H9 (cell line): ENCODE results near the gene WNK3. TPM values are rescaled to one million over a fixed set of nuclear protein-coding genes. Genes with fewer than 3 reads are reported as not detected.

ENCODE experiments used
- DNase-seq: peaks from one replicate; pipeline ENCODE4 v3.0.0-alpha.2; 2017
- H2AFZ ChIP-seq: one replicate; pipeline ENCODE4 v1.6.1; 2013; ENCODE audit warnings: mild to moderate bottlenecking, low read length, control low read depth, moderate library complexity
- H2AK5ac ChIP-seq: 2 replicates; pipeline ENCODE4 v1.6.1; 2013; ENCODE audit warnings: low read length, control low read depth, mixed read lengths; ENCODE audit not compliant: insufficient read length
- H2BK120ac ChIP-seq: one replicate; pipeline ENCODE4 v1.6.1; 2013; ENCODE audit warnings: low read depth, mild to moderate bottlenecking, low read length, control low read depth, inconsistent platforms; ENCODE audit not compliant: poor library complexity, severe bottlenecking
- H2BK12ac ChIP-seq: 2 replicates; pipeline ENCODE4 v1.6.1; 2013; ENCODE audit warnings: low read length, control low read depth, mixed read lengths, low read depth; ENCODE audit not compliant: insufficient read length
- H2BK15ac ChIP-seq: 2 replicates; pipeline ENCODE4 v1.6.1; 2013; ENCODE audit warnings: low read depth, low read length, control low read depth
- H2BK20ac ChIP-seq: one replicate; pipeline ENCODE4 v1.6.1; 2013; ENCODE audit warnings: low read depth, mild to moderate bottlenecking, low read length, control low read depth, inconsistent platforms; ENCODE audit not compliant: poor library complexity, severe bottlenecking
- H2BK5ac ChIP-seq: 2 replicates; pipeline ENCODE4 v1.6.1; 2013; ENCODE audit warnings: low read length, control low read depth, mixed read lengths; ENCODE audit not compliant: insufficient read length
- H3K14ac ChIP-seq: 2 replicates; pipeline ENCODE4 v1.6.1; 2013; ENCODE audit warnings: low read length, control low read depth; ENCODE audit not compliant: insufficient read depth
- H3K18ac ChIP-seq: 2 replicates; pipeline ENCODE4 v1.6.1; 2013; ENCODE audit warnings: low read depth, mild to moderate bottlenecking, mixed read lengths, low read length, control low read depth; ENCODE audit not compliant: insufficient read length
- H3K23ac ChIP-seq: 2 replicates; pipeline ENCODE4 v1.6.1; 2013; ENCODE audit warnings: low read length, control low read depth, mixed read lengths, low read depth; ENCODE audit not compliant: insufficient read length
- H3K23me2 ChIP-seq: 2 replicates; pipeline ENCODE4 v1.6.1; 2013; ENCODE audit warnings: low read depth, mild to moderate bottlenecking, mixed read lengths, low read length, control low read depth; ENCODE audit not compliant: insufficient read length, poor library complexity, severe bottlenecking
- H3K27ac ChIP-seq: 2 replicates; pipeline ENCODE4 v1.5.1; 2013; ENCODE audit warnings: low read length, control low read depth, mixed read lengths, low read depth; ENCODE audit not compliant: insufficient read length
- H3K27me3 ChIP-seq: 2 replicates; pipeline ENCODE4 v1.6.1; 2013; ENCODE audit warnings: low read length, control low read depth, inconsistent platforms; ENCODE audit not compliant: insufficient read depth
- H3K4ac ChIP-seq: 2 replicates; pipeline ENCODE4 v1.6.1; 2013; ENCODE audit warnings: low read depth, mild to moderate bottlenecking, control low read depth, inconsistent platforms, low read length, moderate library complexity
- H3K4me1 ChIP-seq: 2 replicates; pipeline ENCODE4 v1.6.1; 2013; ENCODE audit warnings: low read length, control low read depth, inconsistent platforms; ENCODE audit not compliant: insufficient read depth
- H3K4me2 ChIP-seq: 2 replicates; pipeline ENCODE4 v1.6.1; 2013; ENCODE audit warnings: low read length, control low read depth, mixed read lengths; ENCODE audit not compliant: insufficient read length, insufficient read depth
- H3K56ac ChIP-seq: 2 replicates; pipeline ENCODE4 v1.6.1; 2013; ENCODE audit warnings: low read depth, mild to moderate bottlenecking, mixed read lengths, low read length, control low read depth; ENCODE audit not compliant: insufficient read length
- H3K79me1 ChIP-seq: 2 replicates; pipeline ENCODE4 v1.6.1; 2013; ENCODE audit warnings: low read depth, mild to moderate bottlenecking, moderate library complexity, low read length, control low read depth, inconsistent platforms; ENCODE audit not compliant: insufficient read depth, poor library complexity, severe bottlenecking
- H3K79me2 ChIP-seq: 2 replicates; pipeline ENCODE4 v1.6.1; 2013; ENCODE audit warnings: low read length, control low read depth, inconsistent platforms; ENCODE audit not compliant: insufficient read depth
- H3K9ac ChIP-seq: 2 replicates; pipeline ENCODE4 v1.6.1; 2013; ENCODE audit warnings: low read length, control low read depth, mixed read lengths; ENCODE audit not compliant: insufficient read length; ENCODE audit errors: extremely low read depth
- H3K9me3 ChIP-seq: one replicate; pipeline ENCODE4 v1.6.1; 2013; ENCODE audit warnings: low read depth, low read length, inconsistent platforms; ENCODE audit not compliant: control insufficient read depth
- H3T11ph ChIP-seq: one replicate; pipeline ENCODE4 v1.6.1; 2013; ENCODE audit warnings: mild to moderate bottlenecking, low read length, control low read depth, inconsistent platforms
- H4K20me1 ChIP-seq: one replicate; pipeline ENCODE4 v1.6.1; 2013; ENCODE audit not compliant: control insufficient read depth, insufficient read length, insufficient read depth
- H4K5ac ChIP-seq: 2 replicates; pipeline ENCODE4 v1.6.1; 2013; ENCODE audit warnings: low read depth, mild to moderate bottlenecking, mixed read lengths, low read length, control low read depth; ENCODE audit not compliant: insufficient read length
- H4K8ac ChIP-seq: replicated peaks from 2 replicates; pipeline ENCODE4 v1.6.1; 2013; ENCODE audit warnings: low read length, control low read depth, mixed read lengths, low read depth; ENCODE audit not compliant: insufficient read length
- H4K91ac ChIP-seq: 2 replicates; pipeline ENCODE4 v1.6.1; 2013; ENCODE audit warnings: low read depth, mild to moderate bottlenecking, moderate library complexity, mixed read lengths, low read length, control low read depth; ENCODE audit not compliant: insufficient read length
- H3K27ac Mint-ChIP-seq, 3 experiments: 2 replicates in 2 of 3; 3 replicates in 1 of 3; pipeline ENCODE4 v1.8.0; 2020 to 2021; ENCODE audit warnings: mixed read lengths in 3 of 3, mild to moderate bottlenecking in 1 of 3, moderate library complexity in 1 of 3
- H3K27me3 Mint-ChIP-seq: 2 replicates; pipeline ENCODE4 v1.8.0; 2021; ENCODE audit warnings: low read depth, mild to moderate bottlenecking, moderate library complexity, mixed read lengths
- H3K36me3 Mint-ChIP-seq, 3 experiments: 2 replicates in 2 of 3; 3 replicates in 1 of 3; pipeline ENCODE4 v1.8.0; 2020 to 2021; ENCODE audit warnings: low read depth in 3 of 3, mixed read lengths in 3 of 3; ENCODE audit not compliant: insufficient read depth in 1 of 3
- H3K4me1 Mint-ChIP-seq, 2 experiments: 2 replicates each; pipeline ENCODE4 v1.8.0; 2020; ENCODE audit warnings: mixed read lengths in 2 of 2
- H3K4me3 Mint-ChIP-seq, 2 experiments: 2 replicates in 1 of 2; 3 replicates in 1 of 2; pipeline ENCODE4 v1.8.0; 2020 to 2021; ENCODE audit warnings: mild to moderate bottlenecking in 2 of 2, mixed read lengths in 2 of 2, moderate library complexity in 1 of 2
- H3K9me3 Mint-ChIP-seq, 2 experiments: 2 replicates in 1 of 2; 3 replicates in 1 of 2; pipeline ENCODE4 v1.8.0; 2020; ENCODE audit warnings: mild to moderate bottlenecking in 2 of 2, mixed read lengths in 2 of 2, moderate library complexity in 1 of 2
- WGBS: extraction: QIAGEN DNeasy Blood & Tissue Kit; methylation state at CpG from one replicate; pipeline ENCODE4 v1.1.7; 2013; ENCODE audit warnings: missing lambda C conversion rate, low lambda C conversion rate, mixed read lengths; ENCODE audit not compliant: insufficient read length; ENCODE audit errors: extremely low coverage; 5-methylcytosine and 5-hydroxymethylcytosine counted together
- total RNA-seq: library from RNA; stranded (reverse); gene quantifications from 2 replicates; pipeline ENCODE4 v1.2.1, GENCODE V29; 2021
- TF ChIP-seq, protein P1 (sequence below): fragments of 200-600 bp; sonication (generic); conservative IDR thresholded peaks from 3 replicates; pipeline ENCODE4 v1.8.0; 2021; ENCODE audit warnings: antibody characterized with exemption, mild to moderate bottlenecking

WNK3 gene
- total RNA-seq, 1 experiment from 2014 or later = 22.8 TPM

DNA sequence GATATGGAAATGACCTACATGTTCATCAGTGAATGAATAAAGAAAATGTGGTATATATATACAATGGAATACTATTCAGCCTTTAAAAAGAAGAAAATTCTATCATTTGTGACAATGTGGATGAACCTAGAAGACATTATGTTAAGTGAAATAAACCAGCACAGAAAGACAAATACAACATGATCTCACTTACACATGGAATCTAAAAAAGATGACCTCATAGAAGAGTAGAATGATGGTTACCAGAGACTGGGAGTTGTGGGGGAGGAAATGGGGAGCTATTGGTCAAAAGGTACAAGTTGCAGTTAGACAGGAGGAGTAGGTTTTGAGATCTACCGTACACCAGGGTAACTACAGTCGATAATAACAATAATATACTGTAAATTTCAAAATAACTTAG lies 51.5 kb downstream of the WNK3 start:
- H3K9ac ChIP-seq = no peak overlapping the region
- no peaks in the 10 kb centered on the region for H3K79me1 ChIP-seq
- Mint-ChIP-seq H3K4me1 (no peaks in the 10 kb centered on the region), H3K27me3 (no peaks in the 10 kb centered on the region), H3K9me3 (peaks cover 33 to 37% of the 10 kb centered on the region in 2 experiments), H3K36me3 (peaks cover 11 to 34% (median 16%) of the 10 kb centered on the region in 3 experiments), H3K4me3 (no peak overlapping the region), H3K27ac (no peak overlapping the region)
- no peak overlapping the region for H3K18ac ChIP-seq
- no peak overlapping the region for H3T11ph ChIP-seq
- H3K4ac ChIP-seq = no peak overlapping the region
- TF ChIP-seq, protein P1, sequence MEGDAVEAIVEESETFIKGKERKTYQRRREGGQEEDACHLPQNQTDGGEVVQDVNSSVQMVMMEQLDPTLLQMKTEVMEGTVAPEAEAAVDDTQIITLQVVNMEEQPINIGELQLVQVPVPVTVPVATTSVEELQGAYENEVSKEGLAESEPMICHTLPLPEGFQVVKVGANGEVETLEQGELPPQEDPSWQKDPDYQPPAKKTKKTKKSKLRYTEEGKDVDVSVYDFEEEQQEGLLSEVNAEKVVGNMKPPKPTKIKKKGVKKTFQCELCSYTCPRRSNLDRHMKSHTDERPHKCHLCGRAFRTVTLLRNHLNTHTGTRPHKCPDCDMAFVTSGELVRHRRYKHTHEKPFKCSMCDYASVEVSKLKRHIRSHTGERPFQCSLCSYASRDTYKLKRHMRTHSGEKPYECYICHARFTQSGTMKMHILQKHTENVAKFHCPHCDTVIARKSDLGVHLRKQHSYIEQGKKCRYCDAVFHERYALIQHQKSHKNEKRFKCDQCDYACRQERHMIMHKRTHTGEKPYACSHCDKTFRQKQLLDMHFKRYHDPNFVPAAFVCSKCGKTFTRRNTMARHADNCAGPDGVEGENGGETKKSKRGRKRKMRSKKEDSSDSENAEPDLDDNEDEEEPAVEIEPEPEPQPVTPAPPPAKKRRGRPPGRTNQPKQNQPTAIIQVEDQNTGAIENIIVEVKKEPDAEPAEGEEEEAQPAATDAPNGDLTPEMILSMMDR = no peak
- no peak for DNase-seq
- no peak overlapping the region for H4K5ac ChIP-seq
- H2BK12ac ChIP-seq = no peak overlapping the region
- no peaks in the 10 kb centered on the region for H3K23me2 ChIP-seq
- no peaks in the 10 kb centered on the region for H3K9me3 ChIP-seq
- H2AFZ ChIP-seq = no peak overlapping the region
- no peak overlapping the region for H2BK20ac ChIP-seq
- H3K27me3 ChIP-seq = no peaks in the 10 kb centered on the region
- no CpG with 5 or more reads among the region's 2 CpGs for WGBS
- H2BK5ac ChIP-seq = no peak overlapping the region
- H3K27ac ChIP-seq = no peak overlapping the region
- H3K56ac ChIP-seq = no peak overlapping the region
- no peak overlapping the region for H3K23ac ChIP-seq
- no peak overlapping the region for H4K91ac ChIP-seq
- H4K8ac ChIP-seq = no peak overlapping the region
- H3K79me2 ChIP-seq = no peaks in the 10 kb centered on the region
- H3K4me2 ChIP-seq = no peak overlapping the region
- no peak overlapping the region for H2BK15ac ChIP-seq
- H3K14ac ChIP-seq = no peak overlapping the region
- H4K20me1 ChIP-seq = no peaks in the 10 kb centered on the region
- H2BK120ac ChIP-seq = no peak overlapping the region
- H2AK5ac ChIP-seq = no peak overlapping the region
- no peaks in the 10 kb centered on the region for H3K4me1 ChIP-seq
